SK-N-SH (cell line): Measurements from ENCODE around the gene LYZL2. TPM values are rescaled to one million over a fixed set of nuclear protein-coding genes. Genes with fewer than 3 reads are reported as not detected.

Experiments used
- CTCF ChIA-PET: fragments of 300-600, 350-600 bp; formaldehyde crosslinking; extraction: SDS; loops from one replicate; lab custom pipeline; 2021; lab: Yijun Ruan, JAX
- POLR2A ChIA-PET: fragments of 350-600 bp; sonication (Branson Sonifier 250); formaldehyde crosslinking; extraction: SDS; loops from one replicate; lab custom pipeline; 2020; ENCODE audit warnings: antibody characterized with exemption, inconsistent platforms; lab: Yijun Ruan, JAX
- DNase-seq: peaks from one replicate; pipeline ENCODE4 v3.0.0; 2012
- H2AFZ ChIP-seq: fragments of 200-600 bp; sonication (generic); 2 replicates; pipeline ENCODE4 v1.8.1; 2016; ENCODE audit warnings: antibody characterized with exemption, mild to moderate bottlenecking, low read depth
- H3F3A ChIP-seq: fragments of 200-600 bp; sonication (generic); replicated peaks from 2 replicates; pipeline ENCODE3; 2016; ENCODE audit warnings: antibody characterized with exemption, mild to moderate bottlenecking; ENCODE audit not compliant: insufficient read depth
- H3K27ac ChIP-seq, 2 experiments: fragments of 200-500 bp in 1 of 2; fragments of 200-600 bp in 1 of 2; sonication (Bioruptor generic) in 1 of 2; sonication (generic), shearing (Covaris generic) in 1 of 2; 2 replicates each; pipeline versions ENCODE4 v1.5.1 to v1.6.1; 2014 to 2016; ENCODE audit warnings: low read depth in 2 of 2, inconsistent platforms in 1 of 2, low read length in 1 of 2, mild to moderate bottlenecking in 1 of 2, mixed read lengths in 1 of 2
- H3K27me3 ChIP-seq: fragments of 200-600 bp; sonication (generic), shearing (Covaris generic); 2 replicates; pipeline ENCODE4 v1.6.1; 2016; ENCODE audit warnings: mixed run types; ENCODE audit not compliant: insufficient read depth
- H3K36me3 ChIP-seq, 2 experiments: fragments of 200-500 bp in 1 of 2; fragments of 200-600 bp in 1 of 2; sonication (Bioruptor generic) in 1 of 2; sonication (generic) in 1 of 2; replicated peaks in 1 of 2; 2 replicates each; pipeline versions ENCODE3 to v1.5.1; 2014 to 2016; ENCODE audit warnings: low read length in 1 of 2, mild to moderate bottlenecking in 1 of 2; ENCODE audit not compliant: insufficient read depth in 2 of 2, control insufficient read depth in 1 of 2
- H3K4me1 ChIP-seq, 2 experiments: fragments of 200-500 bp in 1 of 2; fragments of 200-600 bp in 1 of 2; sonication (Bioruptor generic) in 1 of 2; sonication (generic), shearing (Covaris generic) in 1 of 2; 2 replicates each; pipeline versions ENCODE4 v1.5.1 to v1.6.1; 2014 to 2016; ENCODE audit warnings: low read depth in 1 of 2, low read length in 1 of 2, mixed run types in 1 of 2; ENCODE audit not compliant: insufficient read depth in 2 of 2, control insufficient read depth in 1 of 2
- H3K4me2 ChIP-seq: fragments of 200-600 bp; sonication (generic), shearing (Covaris generic); 2 replicates; pipeline ENCODE4 v1.6.1; 2017; ENCODE audit warnings: mixed run types
- H3K4me3 ChIP-seq, 2 experiments: fragments of 200-500 bp in 1 of 2; fragments of 200-600 bp in 1 of 2; sonication (Bioruptor generic) in 1 of 2; sonication (generic), shearing (Covaris generic) in 1 of 2; 2 replicates each; pipeline versions ENCODE4 v1.5.1 to v1.8.1; 2014 to 2016; ENCODE audit warnings: low read depth in 2 of 2, inconsistent platforms in 1 of 2, low read length in 1 of 2, mild to moderate bottlenecking in 1 of 2, mixed read lengths in 1 of 2, moderate library complexity in 1 of 2
- H3K79me2 ChIP-seq: fragments of 200-600 bp; sonication (generic); 2 replicates; pipeline ENCODE4 v1.8.1; 2017; ENCODE audit warnings: mild to moderate bottlenecking; ENCODE audit not compliant: insufficient read depth
- H3K9ac ChIP-seq: fragments of 200-600 bp; sonication (generic); 2 replicates; pipeline ENCODE4 v1.6.1; 2017; ENCODE audit warnings: mixed run types
- H3K9me2 ChIP-seq: fragments of 200-600 bp; sonication (generic); 2 replicates; pipeline ENCODE4 v1.6.1; 2017; ENCODE audit warnings: mixed run types
- H3K9me3 ChIP-seq: fragments of 200-600 bp; sonication (generic); 2 replicates; pipeline ENCODE4 v1.6.1; 2017; ENCODE audit warnings: mixed run types, mild to moderate bottlenecking, moderate library complexity
- H4K20me1 ChIP-seq: fragments of 200-600 bp; sonication (generic); 2 replicates; pipeline ENCODE4 v1.6.1; 2017; ENCODE audit warnings: mild to moderate bottlenecking, mixed run types; ENCODE audit not compliant: insufficient read depth
- ELF1 ChIP-seq: IDR thresholded peaks from 2 replicates; pipeline ENCODE4 v1.4.0; 2012
- EZH2phosphoT487 ChIP-seq: fragments of 200-600 bp; sonication (generic); IDR thresholded peaks from 2 replicates; pipeline ENCODE4 v1.6.1; 2017; ENCODE audit warnings: low read depth, mixed run types, mild to moderate bottlenecking, antibody characterized with exemption, moderate library complexity, borderline replicate concordance
- FOSL2 ChIP-seq: IDR thresholded peaks from 2 replicates; pipeline ENCODE4 v1.4.0; 2012; ENCODE audit warnings: low read depth, mild to moderate bottlenecking, moderate library complexity, borderline replicate concordance
- FOXJ3 ChIP-seq: sonication (generic); formaldehyde crosslinking; IDR thresholded peaks from 2 replicates; pipeline ENCODE4 v1.5.1; 2020; ENCODE audit warnings: mild to moderate bottlenecking, missing genetic modification reagents
- FOXM1 ChIP-seq: IDR thresholded peaks from 2 replicates; pipeline ENCODE4 v1.4.0; 2012; ENCODE audit warnings: low read depth, mild to moderate bottlenecking
- GATA2 ChIP-seq: sonication (generic); formaldehyde crosslinking; IDR thresholded peaks from 2 replicates; pipeline ENCODE4 v1.5.0; 2020; ENCODE audit warnings: mild to moderate bottlenecking, missing genetic modification reagents
- JUND ChIP-seq: IDR thresholded peaks from 2 replicates; pipeline ENCODE4 v1.4.0; 2012
- MAX ChIP-seq: IDR thresholded peaks from 2 replicates; pipeline ENCODE4 v1.4.0; 2012; ENCODE audit warnings: low read depth
- MEF2A ChIP-seq: IDR thresholded peaks from 2 replicates; pipeline ENCODE4 v1.4.0; 2012; ENCODE audit warnings: low read depth, borderline replicate concordance
- MXI1 ChIP-seq: IDR thresholded peaks from 2 replicates; pipeline ENCODE4 v1.6.1; 2012; ENCODE audit warnings: mild to moderate bottlenecking, low read depth, low read length, improper control_type of control experiment
- NFIC ChIP-seq: IDR thresholded peaks from 2 replicates; pipeline ENCODE4 v1.4.0; 2012; ENCODE audit warnings: borderline replicate concordance
- NRF1 ChIP-seq: IDR thresholded peaks from 2 replicates; pipeline ENCODE4 v1.6.1; 2012; ENCODE audit warnings: low read depth, mild to moderate bottlenecking, low read length
- RAD21 ChIP-seq: IDR thresholded peaks from 2 replicates; pipeline ENCODE4 v1.6.1; 2012; ENCODE audit warnings: mild to moderate bottlenecking, low read length
- SMC3 ChIP-seq: IDR thresholded peaks from 2 replicates; pipeline ENCODE4 v1.6.1; 2012; ENCODE audit warnings: low read depth, low read length, improper control_type of control experiment
- TCF12 ChIP-seq: IDR thresholded peaks from 2 replicates; pipeline ENCODE4 v1.4.0; 2012
- YY1 ChIP-seq: IDR thresholded peaks from 2 replicates; pipeline ENCODE4 v1.4.0; 2012; ENCODE audit warnings: low read depth, mild to moderate bottlenecking
- WGBS: methylation state at CpG from one replicate; pipeline ENCODE4 v1.1.6; 2017; ENCODE audit warnings: low lambda C conversion rate; 5-methylcytosine and 5-hydroxymethylcytosine counted together
- polyA plus RNA-seq, 3 experiments: library from polyadenylated mRNA; depleted of rRNA; stranded (reverse); fragments of >200 nt; gene quantifications; 2 replicates each; pipeline ENCODE4 v1.2.3, GENCODE V29; 2012
- TF ChIP-seq, protein P1 (sequence below): fragments of 200-600 bp; sonication (generic); IDR thresholded peaks from 2 replicates; pipeline ENCODE4 v1.6.1; 2017; ENCODE audit warnings: antibody characterized with exemption, mild to moderate bottlenecking, moderate library complexity
- TF ChIP-seq, protein P2 (sequence below): fragments of 150-350 bp; IDR thresholded peaks from 2 replicates; pipeline ENCODE4 v1.6.1; 2017; ENCODE audit warnings: antibody characterized with exemption, low read length, low read depth, borderline replicate concordance
- TF ChIP-seq, protein P3 (sequence below): fragments of 150-350 bp; IDR thresholded peaks from 2 replicates; pipeline ENCODE4 v1.6.1; 2016; ENCODE audit warnings: mild to moderate bottlenecking, low read depth, low read length

Gene LYZL2
- polyA plus RNA-seq, 1 of the 3 experiments (the other 2 are of a cell fraction), result not detected

DNA sequence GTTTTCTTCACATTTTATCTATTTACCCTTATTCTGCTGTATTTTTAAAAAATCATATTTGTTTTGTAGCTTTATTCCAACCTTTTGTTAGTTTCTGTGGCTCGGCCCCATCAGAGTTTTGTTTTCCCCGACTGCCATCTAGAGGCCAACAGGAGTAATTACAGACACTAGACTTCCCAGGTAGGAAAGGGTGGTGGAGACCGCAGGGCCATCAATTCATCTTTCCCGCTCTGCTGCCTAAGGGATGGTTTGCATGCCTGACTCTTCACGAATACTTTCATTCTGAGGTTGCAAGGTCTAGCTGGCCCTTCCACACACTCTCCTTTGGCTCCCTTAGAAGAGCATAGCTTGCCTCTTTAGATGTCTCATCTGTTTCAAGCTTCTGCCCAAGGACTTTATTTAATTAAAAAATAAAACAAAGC lies 38.3 kb downstream of the LYZL2 start:
- Histone ChIP-seq H3K27ac (no peak overlapping the region), H3K79me2 (no peaks in the 10 kb centered on the region), H3K36me3 (no peaks in the 10 kb centered on the region), H4K20me1 (no peaks in the 10 kb centered on the region), H3K4me2 (no peak overlapping the region), H3F3A (no peaks in the 10 kb centered on the region), H3K9me2 (no peaks in the 10 kb centered on the region), H3K4me3 (no peak overlapping the region), H3K9ac (no peak overlapping the region), H3K9me3 (no peaks in the 10 kb centered on the region), H3K4me1 (no peaks in the 10 kb centered on the region; a peak in 1 of 4 replicates), H3K27me3 (no peaks in the 10 kb centered on the region; the same call in 1 of the 2 replicates), H2AFZ (no peak overlapping the region)
- 4% methylated on average over 5 of the region's 5 CpGs for WGBS
- DNase-seq, result peak; percentile 62
- TF ChIP-seq, protein P1, sequence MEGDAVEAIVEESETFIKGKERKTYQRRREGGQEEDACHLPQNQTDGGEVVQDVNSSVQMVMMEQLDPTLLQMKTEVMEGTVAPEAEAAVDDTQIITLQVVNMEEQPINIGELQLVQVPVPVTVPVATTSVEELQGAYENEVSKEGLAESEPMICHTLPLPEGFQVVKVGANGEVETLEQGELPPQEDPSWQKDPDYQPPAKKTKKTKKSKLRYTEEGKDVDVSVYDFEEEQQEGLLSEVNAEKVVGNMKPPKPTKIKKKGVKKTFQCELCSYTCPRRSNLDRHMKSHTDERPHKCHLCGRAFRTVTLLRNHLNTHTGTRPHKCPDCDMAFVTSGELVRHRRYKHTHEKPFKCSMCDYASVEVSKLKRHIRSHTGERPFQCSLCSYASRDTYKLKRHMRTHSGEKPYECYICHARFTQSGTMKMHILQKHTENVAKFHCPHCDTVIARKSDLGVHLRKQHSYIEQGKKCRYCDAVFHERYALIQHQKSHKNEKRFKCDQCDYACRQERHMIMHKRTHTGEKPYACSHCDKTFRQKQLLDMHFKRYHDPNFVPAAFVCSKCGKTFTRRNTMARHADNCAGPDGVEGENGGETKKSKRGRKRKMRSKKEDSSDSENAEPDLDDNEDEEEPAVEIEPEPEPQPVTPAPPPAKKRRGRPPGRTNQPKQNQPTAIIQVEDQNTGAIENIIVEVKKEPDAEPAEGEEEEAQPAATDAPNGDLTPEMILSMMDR, result peak; percentile 87
- no peak for TF ChIP-seq FOXM1
- no peak for TF ChIP-seq NRF1
- no peak for TF ChIP-seq FOSL2
- TF ChIP-seq SMC3, result peak; percentile 77
- no peak for TF ChIP-seq JUND
- TF ChIP-seq, protein P2, sequence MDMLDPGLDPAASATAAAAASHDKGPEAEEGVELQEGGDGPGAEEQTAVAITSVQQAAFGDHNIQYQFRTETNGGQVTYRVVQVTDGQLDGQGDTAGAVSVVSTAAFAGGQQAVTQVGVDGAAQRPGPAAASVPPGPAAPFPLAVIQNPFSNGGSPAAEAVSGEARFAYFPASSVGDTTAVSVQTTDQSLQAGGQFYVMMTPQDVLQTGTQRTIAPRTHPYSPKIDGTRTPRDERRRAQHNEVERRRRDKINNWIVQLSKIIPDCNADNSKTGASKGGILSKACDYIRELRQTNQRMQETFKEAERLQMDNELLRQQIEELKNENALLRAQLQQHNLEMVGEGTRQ, result no peak
- TF ChIP-seq ELF1, result no peak
- TF ChIP-seq RAD21, result peak; percentile 87
- ChIA-PET CTCF (interaction anchor here (0.6 to 5.4 kb wide), 76 partner anchors 10 to 1216 kb away, joined by 3 to 70 read pairs (median 4); partner anchors contain the start of gene JCAD), POLR2A (interaction anchor here (0.6 kb wide), 2 partner anchors 50 to 199 kb away, joined by 3 read pairs; no protein-coding TSS in a partner anchor)

- H2AFZ ChIP-seq, result no peak overlapping the region
- H3K9me2 ChIP-seq, result no peaks in the 10 kb centered on the region
- H3K4me1 ChIP-seq, result no peaks in the 10 kb centered on the region
- H3K27me3 ChIP-seq, result no peaks in the 10 kb centered on the region; the same call in 1 of the 2 replicates
- H4K20me1 ChIP-seq, result no peaks in the 10 kb centered on the region
- H3K9ac ChIP-seq, result no peak overlapping the region
- H3F3A ChIP-seq, result no peaks in the 10 kb centered on the region
- no peak for DNase-seq
- H3K36me3 ChIP-seq, result no peaks in the 10 kb centered on the region
- H3K4me3 ChIP-seq, result no peak overlapping the region
- H3K27ac ChIP-seq, result no peak overlapping the region
- H3K79me2 ChIP-seq, result no peaks in the 10 kb centered on the region
- ChIA-PET POLR2A (no interaction called here), CTCF (interaction anchor here (0.7 to 3.4 kb wide), 6 partner anchors 8 to 198 kb away, joined by 3 to 70 read pairs (median 4); no protein-coding TSS in a partner anchor)
- TF ChIP-seq YY1, result no peak
- TF ChIP-seq FOXJ3, result no peak
- no peak for TF ChIP-seq MEF2A
- TF ChIP-seq NFIC, result no peak
- no peak for TF ChIP-seq FOSL2
- TF ChIP-seq, protein P2, result no peak
- TF ChIP-seq MAX, result no peak
- TF ChIP-seq MXI1, result no peak
- TF ChIP-seq ELF1, result no peak
- TF ChIP-seq TCF12, result no peak
- TF ChIP-seq, protein P3, sequence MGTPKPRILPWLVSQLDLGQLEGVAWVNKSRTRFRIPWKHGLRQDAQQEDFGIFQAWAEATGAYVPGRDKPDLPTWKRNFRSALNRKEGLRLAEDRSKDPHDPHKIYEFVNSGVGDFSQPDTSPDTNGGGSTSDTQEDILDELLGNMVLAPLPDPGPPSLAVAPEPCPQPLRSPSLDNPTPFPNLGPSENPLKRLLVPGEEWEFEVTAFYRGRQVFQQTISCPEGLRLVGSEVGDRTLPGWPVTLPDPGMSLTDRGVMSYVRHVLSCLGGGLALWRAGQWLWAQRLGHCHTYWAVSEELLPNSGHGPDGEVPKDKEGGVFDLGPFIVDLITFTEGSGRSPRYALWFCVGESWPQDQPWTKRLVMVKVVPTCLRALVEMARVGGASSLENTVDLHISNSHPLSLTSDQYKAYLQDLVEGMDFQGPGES, result no peak
- TF ChIP-seq EZH2phosphoT487, result no peak
- TF ChIP-seq GATA2 (CRISPR knock-in tag), result no peak
- TF ChIP-seq, all 33 proteins: peak for 0
- Histone ChIP-seq H3K4me2 (no peak overlapping the region), H3K9me3 (no peaks in the 10 kb centered on the region)
- WGBS, result 85% methylated on average over 5 of the region's 7 CpGs
These were observed 40.1 kb downstream of the LYZL2 start for GRCh38 chr10:30589441-30589840.
